Left forelimb (tissue), 1 donor: ENCODE measurements around the gene NOTCH1.

ENCODE experiments used
- DNase-seq: peaks from one replicate; pipeline ENCODE4 v3.0.0-alpha.2; 2018; ENCODE audit warnings: low spot score

NOTCH1 gene

DNA sequence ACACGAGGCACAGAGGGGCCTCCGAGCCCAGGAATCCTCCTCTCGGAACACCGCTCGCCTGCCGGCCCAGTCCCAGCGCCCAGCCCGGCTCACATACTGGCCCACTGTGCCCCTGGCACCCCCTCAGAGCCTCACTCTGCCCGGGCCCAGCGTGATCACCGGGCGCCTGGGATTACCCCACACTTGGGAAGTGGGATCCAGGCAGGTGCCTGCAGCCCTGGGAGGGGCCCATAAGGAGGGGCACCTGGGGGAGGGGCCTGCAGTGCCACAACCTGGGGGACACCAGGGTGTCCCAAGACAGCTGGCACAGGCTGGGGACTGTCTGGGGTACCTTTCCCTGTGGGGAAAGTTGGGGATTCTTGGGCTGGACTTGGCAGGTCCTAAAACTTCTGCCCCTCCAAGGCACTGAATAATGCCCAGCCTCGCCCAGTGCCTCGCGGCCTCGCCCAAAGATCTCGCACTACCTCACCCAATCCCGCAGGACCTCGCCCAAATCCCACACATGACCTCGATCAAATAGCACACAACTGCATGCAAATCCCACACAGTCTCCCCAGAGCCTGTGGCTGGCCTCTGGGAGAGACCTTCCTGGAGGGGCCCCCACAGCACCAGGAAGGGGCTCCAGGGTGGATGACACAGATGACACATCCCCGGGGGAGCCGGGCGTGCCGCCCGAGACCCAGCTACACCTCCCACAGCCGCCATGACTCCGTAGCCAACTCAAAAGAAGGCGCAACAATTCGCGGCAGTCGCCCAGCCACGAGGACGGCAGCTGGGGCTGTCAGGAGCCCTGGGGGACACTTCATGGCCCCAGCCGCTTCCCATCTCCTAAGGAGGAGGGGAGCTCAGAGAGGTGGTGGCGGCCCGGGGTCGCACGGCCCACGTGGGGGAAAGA is 13.7 kb downstream of the NOTCH1 start:
- DNase-seq: no peak

DNA sequence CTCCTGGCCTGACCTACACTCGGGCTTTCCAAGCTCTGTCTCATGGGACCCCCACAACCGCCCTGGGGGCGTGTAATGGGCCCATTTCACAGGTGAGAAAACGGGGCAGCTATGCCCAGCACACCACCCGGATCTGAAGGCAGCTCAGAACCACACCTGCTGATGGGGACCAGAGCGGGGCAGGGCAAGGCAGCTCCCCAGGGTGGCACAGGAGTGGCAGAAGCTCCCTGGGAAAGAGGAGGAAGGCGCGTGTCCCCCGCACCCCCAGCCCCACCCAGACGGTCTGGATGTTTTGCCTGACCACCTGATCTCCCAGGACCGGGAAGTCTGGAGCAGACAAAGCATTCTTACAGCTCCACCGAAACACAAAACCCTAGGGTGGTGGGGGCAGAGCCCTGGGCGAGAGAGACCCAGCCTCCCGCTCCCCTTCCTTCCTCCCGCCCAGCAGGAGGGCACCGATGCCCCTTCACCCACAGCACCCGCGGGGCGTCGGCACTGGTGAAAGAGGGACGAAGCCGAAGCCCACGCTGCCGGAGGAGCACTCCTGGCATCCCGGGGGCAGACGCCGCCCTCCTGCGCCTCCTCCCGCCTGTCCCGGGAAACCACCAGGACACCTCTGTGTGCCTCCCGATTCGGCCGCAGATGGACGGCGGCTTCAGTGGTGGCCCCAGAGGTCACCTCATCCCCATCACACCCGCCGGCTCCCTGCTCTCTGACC is 14.5 kb downstream of the NOTCH1 start:
- DNase-seq: no peak

GRCh38 chr9:136530461-136531089 is 15.3 kb downstream of the NOTCH1 start:
- no peak for DNase-seq

DNA sequence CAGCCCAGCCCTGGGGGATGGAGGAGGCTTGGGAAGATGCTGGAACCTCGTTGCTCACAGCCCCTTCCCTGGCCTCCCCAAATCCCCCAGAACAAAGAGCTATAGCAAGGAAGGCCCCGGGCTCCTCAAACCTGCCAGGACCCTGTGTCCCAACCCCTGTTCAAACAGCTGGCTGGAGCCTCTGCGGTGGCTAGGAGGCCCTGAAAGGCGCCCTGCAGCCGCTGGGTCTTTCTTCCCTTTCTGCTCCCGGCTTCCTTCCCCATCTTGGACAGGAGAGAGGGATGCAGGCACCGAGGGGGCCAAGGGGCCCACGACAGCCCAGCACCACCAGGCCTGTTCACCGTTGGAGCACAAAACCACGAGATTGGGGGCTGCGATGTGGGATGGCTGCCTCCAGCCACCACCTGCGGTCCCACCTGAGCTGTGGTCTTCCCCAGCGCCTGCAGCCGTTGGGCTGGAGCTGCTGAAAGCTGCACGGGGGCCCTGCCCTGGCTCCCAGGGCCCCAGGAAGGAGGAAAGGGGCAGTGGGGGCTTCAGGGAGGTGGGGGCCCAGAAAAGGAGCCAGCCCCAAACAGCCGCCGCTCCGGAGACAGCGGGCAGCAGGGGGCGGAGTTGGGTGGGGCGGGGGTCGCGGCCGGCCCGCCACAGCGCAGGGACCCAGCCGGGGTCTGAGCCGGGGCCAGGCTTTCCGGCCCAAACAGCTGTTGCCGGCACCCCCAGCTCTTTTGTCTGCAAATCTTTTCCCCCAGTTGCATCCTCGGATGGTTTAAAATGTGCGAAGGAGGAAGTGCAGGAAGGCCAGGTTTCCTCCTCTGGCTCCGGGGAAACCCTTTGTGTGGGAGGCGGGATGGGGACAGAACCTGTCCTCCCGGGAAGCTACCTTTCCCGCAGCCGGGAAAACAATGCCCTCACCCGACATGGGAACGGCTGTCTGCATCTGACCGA is 16.1 kb downstream of the NOTCH1 start:
- DNase-seq: no peak

DNA sequence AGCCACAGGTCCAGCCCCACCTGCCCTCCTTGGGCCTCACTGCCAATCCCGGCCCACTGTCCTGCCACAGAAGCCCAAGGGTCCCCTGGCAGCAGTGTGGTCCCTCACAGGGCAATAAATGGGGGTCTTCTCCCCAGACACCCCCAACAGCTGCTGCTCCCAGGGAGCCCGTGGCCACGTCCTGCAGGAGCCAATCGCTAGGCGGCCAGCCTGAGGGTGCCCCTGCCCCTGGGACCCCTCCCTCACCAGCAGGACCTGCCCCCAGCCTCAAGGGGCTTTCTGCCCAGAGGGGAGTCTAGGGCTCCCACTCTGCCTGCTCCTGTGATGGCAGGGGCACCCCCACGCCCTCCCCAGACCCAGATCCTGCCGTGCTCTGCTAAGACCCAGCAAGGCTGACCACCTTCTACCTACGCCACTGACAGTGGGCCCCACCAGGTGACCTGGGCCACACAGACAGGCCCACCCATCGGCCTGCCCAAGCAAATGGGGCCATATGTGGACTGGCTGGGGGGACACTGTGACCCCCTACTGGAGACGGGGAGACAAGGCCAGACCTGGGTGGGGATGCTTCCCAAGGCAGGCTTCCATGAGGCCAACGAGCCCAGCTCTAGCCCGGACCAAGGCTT is 17.0 kb downstream of the NOTCH1 start:
- DNase-seq: no peak

DNA sequence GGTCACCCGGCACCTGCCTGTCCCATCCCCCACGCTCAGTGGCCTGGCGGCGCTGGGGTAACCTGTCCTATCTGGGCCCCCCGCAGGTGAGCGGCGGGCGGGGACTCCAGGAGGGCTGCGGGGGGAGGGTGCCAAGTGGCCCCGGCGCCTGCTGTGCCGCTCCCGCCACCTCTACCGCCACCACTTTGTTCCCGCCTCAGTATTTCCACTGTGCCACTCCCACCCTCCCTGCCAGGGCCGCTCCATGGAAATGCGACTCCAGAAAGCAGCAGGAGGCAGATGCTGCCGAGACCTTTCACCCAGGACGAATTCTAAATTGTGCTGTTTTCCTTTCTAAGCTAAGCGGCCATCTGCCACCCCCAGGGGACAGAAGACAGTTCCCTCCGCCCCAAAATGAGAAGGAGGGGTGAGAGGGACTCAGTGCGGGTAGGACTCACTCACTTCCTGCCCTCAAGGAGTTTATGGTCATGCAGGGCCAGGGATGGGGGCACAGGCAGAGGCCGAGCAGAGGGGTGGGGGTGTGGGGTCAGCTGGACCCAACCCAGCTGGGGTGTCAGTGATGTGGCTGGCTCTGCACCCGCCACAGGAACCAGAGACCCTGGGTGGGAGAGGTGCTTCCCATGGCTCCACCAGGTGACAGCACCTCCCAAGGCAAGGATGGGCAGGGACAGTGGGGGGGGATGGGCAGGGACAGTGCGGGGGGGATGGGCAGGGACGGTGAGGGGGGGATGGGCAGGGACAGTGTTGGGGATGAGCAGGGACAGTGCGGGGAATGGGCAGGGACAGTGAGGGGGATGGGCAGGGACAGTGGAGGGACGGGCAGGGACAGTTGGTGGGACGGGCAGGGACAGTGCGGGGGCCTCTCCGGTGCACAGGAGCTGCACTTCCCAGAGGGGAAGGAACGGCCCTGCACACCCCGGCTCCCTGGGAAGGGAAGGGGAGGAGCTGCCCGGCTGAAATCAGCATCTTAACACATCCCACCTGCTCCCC is 17.8 kb downstream of the NOTCH1 start:
- DNase-seq: no peak

DNA sequence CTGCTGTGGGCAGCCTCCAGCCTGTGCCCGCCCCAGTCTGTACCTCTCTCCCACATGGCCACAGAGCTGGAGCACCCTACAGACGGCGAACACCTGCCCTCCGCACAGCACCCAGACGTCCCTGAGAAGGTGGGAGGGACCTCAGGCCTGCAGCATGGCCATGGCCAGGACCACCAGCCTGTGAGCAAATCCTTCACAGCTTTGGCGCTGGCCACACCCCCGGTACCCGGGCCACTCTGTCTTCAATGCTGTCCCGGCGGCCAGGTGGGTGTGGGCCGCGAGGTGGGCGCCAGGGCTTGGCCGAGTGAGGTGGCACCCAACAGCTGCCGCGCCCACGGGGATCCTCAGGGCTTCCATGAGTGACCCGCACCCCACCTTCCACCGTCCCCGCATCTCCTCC is 18.7 kb downstream of the NOTCH1 start:
- no peak for DNase-seq

DNA sequence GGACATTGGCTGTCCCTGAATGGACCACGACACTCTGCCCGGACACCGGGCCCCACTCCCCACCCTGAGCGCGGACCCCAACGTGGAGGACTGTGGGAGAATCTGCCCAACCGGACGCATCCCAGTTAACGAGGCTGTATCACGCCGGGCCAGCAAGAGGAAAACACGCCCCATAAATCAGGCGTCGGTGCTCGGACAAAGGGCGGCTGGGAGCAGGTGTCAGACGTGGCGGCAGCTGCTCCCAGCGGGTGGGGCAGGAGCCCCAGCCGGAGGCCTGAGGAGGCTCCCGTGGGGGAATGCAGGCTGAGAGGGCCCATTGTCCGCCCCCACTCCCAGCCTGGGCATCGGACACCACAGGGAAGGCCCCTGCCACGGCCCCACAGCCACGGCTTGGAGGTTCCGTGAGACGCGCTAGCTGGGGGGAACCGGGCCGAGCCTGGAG is 19.2 kb downstream of the NOTCH1 start:
- DNase-seq: no peak

DNA sequence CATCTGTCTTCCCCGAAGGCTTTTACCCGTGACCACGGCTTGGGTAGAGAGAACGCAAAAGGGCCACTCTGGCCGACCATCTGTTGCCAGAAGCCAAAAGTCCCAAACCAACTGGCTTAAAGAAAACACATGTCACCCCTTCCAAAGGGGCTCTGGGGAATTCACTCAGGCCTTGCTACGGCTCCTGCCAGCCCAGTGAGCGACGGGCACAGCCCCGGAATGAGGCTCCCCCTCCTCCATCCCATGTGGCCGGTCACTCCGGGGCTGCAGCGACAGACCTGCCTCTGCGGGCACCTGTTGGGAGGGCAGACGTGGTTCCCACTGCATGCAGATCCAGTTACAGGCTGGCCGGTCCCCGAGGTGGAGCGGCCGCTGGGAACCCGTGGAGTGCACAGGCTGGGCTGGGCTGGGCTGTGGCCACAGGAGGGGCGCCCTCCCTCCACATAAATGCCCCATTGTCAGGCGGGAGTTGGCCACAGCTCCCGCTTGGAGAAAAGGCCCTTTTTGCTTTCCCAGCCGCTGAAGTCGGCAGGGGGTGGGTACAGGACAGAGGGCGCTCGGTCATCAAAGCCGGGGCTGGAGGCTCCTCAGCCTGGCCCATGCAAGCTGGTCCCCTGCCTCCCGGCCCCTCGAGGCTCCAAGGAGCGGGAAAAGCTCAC is 19.9 kb downstream of the NOTCH1 start:
- DNase-seq: no peak

GRCh38 chr9:136525207-136525606 is 20.6 kb downstream of the NOTCH1 start:
- DNase-seq: no peak

DNA sequence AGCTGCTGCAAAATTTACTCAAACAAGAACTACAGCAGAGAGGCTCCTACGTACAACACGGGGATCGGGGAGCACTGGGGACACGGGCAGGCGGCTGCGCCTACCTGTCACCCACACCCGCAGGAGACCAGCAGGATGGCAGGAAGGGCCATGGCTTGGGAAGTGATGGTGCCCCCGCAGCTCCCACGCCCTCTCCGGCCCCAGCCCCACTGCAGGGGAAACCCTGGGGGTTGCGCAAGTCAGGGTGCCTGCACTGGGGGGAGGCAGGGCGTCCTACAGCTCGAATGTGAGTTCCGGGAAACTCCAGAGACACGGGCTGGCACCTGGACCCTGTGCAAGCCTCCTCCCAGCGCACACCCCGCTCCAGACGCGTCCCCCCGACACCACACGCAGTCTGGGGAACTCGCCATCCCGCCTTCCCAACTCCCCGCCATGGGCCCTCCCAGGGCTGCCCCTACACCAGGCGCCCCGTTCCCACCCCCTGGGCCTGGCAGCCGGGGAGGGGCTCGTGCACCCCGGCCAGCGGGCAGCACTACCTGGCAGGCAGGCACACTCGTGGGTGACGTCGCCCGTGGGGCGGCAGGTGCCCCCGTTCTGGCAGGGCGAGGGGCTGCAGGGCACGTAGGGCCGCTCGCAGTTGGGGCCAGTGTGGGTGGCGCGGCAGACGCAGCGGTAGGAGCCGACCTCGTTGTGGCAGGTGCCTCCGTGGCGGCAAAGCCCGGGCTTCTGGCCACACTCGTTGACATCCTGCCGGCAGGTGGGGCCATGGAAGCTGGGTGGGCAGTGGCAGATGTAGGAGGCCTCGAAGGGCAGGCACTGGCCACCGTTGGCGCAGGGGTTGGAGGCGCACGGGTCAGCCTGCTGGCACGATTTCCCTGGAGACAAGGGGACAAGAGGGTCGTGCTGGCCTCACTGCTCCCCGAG is 23.3 kb downstream of the NOTCH1 start:
- no peak for DNase-seq

DNA sequence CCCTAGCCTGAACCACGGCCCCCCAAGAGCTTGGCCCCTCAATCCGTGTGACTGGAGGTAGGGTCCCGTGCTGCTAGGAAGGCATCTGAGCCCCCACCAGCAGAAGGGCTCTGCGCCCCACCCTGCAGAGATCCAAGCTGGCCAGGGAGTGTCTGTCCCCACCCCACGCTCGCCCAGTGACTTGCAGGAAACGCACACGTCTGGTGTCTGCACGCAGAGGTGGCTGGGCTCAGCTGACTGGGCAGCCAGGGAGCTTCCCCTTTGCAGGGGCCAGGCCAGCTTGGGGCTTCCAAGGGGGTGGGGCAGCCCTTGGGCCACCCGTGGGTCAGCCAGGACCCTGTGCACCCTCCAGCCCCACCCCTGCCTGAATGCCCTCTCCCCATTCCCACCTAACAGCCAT is 24.3 kb downstream of the NOTCH1 start:
- DNase-seq: no peak

DNA sequence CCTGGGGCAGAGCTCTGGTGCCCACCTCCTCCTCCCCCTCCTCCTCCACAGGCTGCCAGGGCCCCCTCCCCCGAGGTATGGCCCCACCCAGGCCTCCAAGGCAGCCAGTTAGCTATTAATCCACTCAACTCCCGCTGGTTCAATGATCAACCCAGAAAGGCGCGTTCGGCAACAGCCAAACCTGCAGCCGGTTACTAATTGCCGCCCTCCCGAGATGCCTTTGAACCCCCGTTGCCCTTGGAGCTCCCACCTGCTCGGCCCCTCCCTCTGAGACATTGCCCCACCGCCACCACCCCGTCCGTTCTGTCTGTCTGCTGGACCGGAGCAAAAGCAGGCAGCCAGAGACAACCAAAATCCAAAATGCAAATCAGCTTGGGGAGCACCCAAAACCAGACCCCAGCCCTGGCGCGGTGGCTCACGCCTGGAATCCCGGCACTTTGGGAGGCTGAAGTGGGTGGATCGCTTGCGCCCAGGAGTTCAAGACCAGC is 25.8 kb downstream of the NOTCH1 start:
- DNase-seq: no peak

DNA sequence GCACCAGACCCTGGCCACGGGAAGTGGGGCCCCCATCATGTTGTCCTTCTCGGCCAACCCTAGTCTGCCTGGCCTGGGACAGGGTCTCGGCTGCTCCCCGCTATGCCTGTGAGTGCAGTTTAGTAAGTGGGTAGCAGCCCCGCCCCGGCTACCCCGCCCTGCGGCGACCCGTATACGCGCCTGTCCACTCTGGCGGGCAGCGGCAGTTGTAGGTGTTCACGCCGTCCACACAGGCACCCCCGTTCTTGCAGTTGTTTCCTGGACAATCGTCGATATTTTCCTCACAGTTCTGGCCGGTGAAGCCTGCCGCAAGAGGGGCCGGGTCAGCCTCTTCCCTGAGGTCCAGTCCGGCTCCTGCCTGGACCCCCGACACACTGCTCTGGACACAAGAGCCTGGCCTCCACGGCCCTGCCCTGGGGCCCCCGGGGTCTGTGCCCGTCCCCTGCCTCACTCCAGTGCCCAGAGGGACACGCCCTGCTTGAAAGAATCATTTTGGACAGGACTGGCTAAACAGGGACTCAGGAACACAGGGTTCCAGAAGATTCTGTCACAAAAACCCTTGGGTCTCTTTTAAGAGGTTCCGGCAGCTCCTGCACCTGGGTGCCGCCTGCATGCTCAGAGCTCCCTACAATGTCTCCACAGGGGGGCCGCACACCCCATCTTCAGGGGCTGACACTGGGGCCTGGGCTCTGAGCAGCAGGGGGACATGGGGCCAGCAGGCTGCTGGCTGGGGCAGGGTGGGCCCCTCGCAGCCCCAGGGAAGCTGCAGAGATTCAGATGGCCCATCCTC is 26.4 kb downstream of the NOTCH1 start:
- DNase-seq: no peak

DNA sequence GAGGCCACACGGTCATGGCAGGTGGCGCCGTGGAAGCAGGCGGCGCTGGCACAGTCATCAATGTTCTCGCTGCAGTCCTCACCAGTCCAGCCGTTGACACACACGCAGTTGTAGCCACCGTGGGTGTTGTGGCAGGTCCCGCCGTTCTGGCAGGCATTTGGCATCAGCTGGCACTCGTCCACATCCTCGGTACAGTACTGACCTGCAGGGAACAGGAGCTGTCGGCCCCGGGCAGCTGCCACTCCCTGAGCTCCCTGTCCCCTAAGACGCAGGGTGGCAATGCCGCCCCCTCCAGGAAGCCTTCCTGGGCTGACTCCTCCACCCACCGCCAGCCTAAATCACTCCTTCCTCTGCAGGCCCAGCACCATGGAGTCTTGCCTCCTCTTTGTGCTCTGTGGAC is 27.2 kb downstream of the NOTCH1 start:
- no peak for DNase-seq

- no peak for DNase-seq
Observed at GRCh38 chr9:136517950-136518349, 27.9 kb downstream of the NOTCH1 start.

DNA sequence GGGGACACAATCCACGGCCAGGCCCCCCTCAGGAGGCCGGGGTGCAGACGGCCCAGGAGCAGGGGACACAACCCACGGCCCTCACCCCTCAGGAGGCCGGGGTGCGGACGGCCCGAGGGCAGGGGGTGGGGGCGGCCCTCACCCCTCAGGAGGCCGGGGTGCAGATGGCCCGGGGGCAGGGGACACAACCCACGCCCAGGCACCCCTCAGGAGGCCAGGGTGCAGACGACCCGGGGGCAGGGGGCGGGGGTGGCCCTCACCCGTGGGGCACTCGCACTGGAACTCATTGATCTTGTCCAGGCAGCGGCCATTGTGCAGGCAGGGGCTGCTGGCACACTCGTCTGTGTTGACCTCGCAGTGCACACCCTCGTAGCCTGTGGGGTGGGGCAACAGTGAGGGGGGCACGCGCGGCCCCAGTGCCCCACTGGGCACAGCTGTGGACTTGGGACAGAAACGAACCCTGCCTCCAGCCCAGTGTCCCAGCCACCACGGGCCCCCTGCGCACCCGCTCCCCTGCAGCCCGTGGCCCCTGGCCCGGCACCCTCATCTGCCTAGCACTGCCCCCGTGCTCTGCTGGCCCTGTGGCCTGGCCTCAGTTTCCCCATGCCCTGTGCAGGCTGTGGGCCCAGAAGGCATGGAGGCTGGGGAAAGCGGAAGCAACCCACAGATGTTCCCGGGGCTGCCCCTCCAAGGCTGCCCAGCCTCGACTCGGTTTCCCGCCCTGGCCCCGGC is 28.7 kb downstream of the NOTCH1 start:
- no peak for DNase-seq
